H1 (cell line): Measurements from ENCODE around the gene ELFN2. TPM values are rescaled to one million over a fixed set of nuclear protein-coding genes. Genes with fewer than 3 reads are reported as not detected.

ENCODE experiments used
- CTCF ChIA-PET: fragments of 300-600 bp; sonication (Branson Sonifier 250); formaldehyde crosslinking; loops from one replicate; lab custom pipeline; 2021; ENCODE audit not compliant: partially characterized antibody; lab: Charles Lee
- POLR2A ChIA-PET: fragments of 300-600 bp; sonication (Branson Sonifier 250); formaldehyde crosslinking; loops from one replicate; lab custom pipeline; 2021; ENCODE audit warnings: inconsistent platforms; ENCODE audit not compliant: partially characterized antibody; lab: Charles Lee
- DNase-seq, 2 experiments: peaks; one replicate each; pipeline versions ENCODE4 v3.0.0 to v3.0.0-alpha.2; 2010 to 2022; ENCODE audit warnings: low spot score in 2 of 2, low read depth in 1 of 2, mixed read lengths in 1 of 2
- FAIRE-seq: peaks from 2 replicates; lab custom pipeline; 2011; peaks lifted over from hg19 to GRCh38; lab: Jason Lieb, UNC
- H2AFZ ChIP-seq: 2 replicates; pipeline ENCODE4 v1.8.1; 2012; ENCODE audit warnings: low read length, inconsistent platforms
- H2AK5ac ChIP-seq: 2 replicates; pipeline ENCODE4 v1.6.1; 2013; ENCODE audit warnings: low read depth, low read length
- H2BK120ac ChIP-seq: replicated peaks from 2 replicates; pipeline ENCODE3; 2013; ENCODE audit warnings: low read depth, low read length, inconsistent platforms
- H2BK12ac ChIP-seq: 2 replicates; pipeline ENCODE4 v1.6.1; 2013; ENCODE audit warnings: low read depth, low read length
- H2BK15ac ChIP-seq: 2 replicates; pipeline ENCODE4 v1.6.1; 2013; ENCODE audit warnings: low read length
- H2BK20ac ChIP-seq: 2 replicates; pipeline ENCODE4 v1.6.1; 2013; ENCODE audit warnings: low read length
- H2BK5ac ChIP-seq: 2 replicates; pipeline ENCODE4 v1.6.1; 2013; ENCODE audit warnings: low read depth, low read length
- H3K14ac ChIP-seq: 2 replicates; pipeline ENCODE4 v1.6.1; 2013; ENCODE audit warnings: inconsistent platforms; ENCODE audit not compliant: insufficient read length
- H3K18ac ChIP-seq: 2 replicates; pipeline ENCODE4 v1.6.1; 2013; ENCODE audit warnings: low read length; ENCODE audit errors: extremely low read depth
- H3K23ac ChIP-seq: 2 replicates; pipeline ENCODE4 v1.6.1; 2013; ENCODE audit warnings: inconsistent platforms; ENCODE audit not compliant: insufficient read length
- H3K23me2 ChIP-seq: 2 replicates; pipeline ENCODE4 v1.6.1; 2013; ENCODE audit warnings: low read depth, low read length
- H3K27ac ChIP-seq: 2 replicates; pipeline ENCODE4 v1.6.1; 2011; ENCODE audit warnings: low read depth, low read length, inconsistent platforms
- H3K27me3 ChIP-seq, 4 experiments: replicated peaks in 1 of 4; 1 replicate in 1 of 4; 2 replicates in 3 of 4; pipeline versions ENCODE4 v1.6.1 to v1.8.1; 2011 to 2013; ENCODE audit warnings: low read length in 3 of 4, mild to moderate bottlenecking in 3 of 4, inconsistent platforms in 2 of 4, mixed read lengths in 2 of 4, moderate library complexity in 1 of 4; ENCODE audit not compliant: control insufficient read depth in 3 of 4, insufficient read depth in 3 of 4; ENCODE audit errors: extremely low read depth in 1 of 4
- H3K36me3 ChIP-seq, 4 experiments: 2 replicates each; pipeline versions ENCODE4 v1.6.1 to v1.8.1; 2011 to 2013; ENCODE audit warnings: mild to moderate bottlenecking in 4 of 4, low read length in 3 of 4, moderate library complexity in 2 of 4, control low read depth in 1 of 4, inconsistent platforms in 1 of 4; ENCODE audit not compliant: insufficient read depth in 4 of 4, control insufficient read depth in 2 of 4
- H3K4ac ChIP-seq: replicated peaks from 2 replicates; pipeline ENCODE3; 2013; ENCODE audit warnings: low read length, low read depth, mixed read lengths, inconsistent platforms; ENCODE audit not compliant: insufficient read length
- H3K4me1 ChIP-seq, 4 experiments: replicated peaks in 1 of 4; 1 replicate in 1 of 4; 2 replicates in 3 of 4; pipeline versions ENCODE4 v1.6.1 to v1.8.1; 2011 to 2013; ENCODE audit warnings: low read length in 3 of 4, inconsistent platforms in 2 of 4, mixed read lengths in 1 of 4; ENCODE audit not compliant: insufficient read depth in 4 of 4, control insufficient read depth in 3 of 4
- H3K4me2 ChIP-seq, 2 experiments: 2 replicates each; pipeline versions ENCODE4 v1.6.1 to v1.8.1; 2011 to 2013; ENCODE audit warnings: low read depth in 2 of 2, low read length in 2 of 2, control low read depth in 1 of 2, inconsistent platforms in 1 of 2, mild to moderate bottlenecking in 1 of 2; ENCODE audit not compliant: insufficient read depth in 1 of 2
- H3K4me3 ChIP-seq, 4 experiments: fragments of 200-600, 300-600 bp in 1 of 4; sonication (generic), shearing (Covaris generic), sonication (Bioruptor Twin) in 1 of 4; 2 replicates each; pipeline versions ENCODE4 v1.5.1 to v1.8.1; 2011 to 2016; ENCODE audit warnings: low read length in 4 of 4, low read depth in 3 of 4, control low read depth in 2 of 4, inconsistent platforms in 2 of 4, mild to moderate bottlenecking in 2 of 4, mixed read lengths in 1 of 4, moderate library complexity in 1 of 4; ENCODE audit not compliant: insufficient read depth in 2 of 4; ENCODE audit errors: extremely low read depth in 1 of 4
- H3K56ac ChIP-seq: replicated peaks from 2 replicates; pipeline ENCODE3; 2013; ENCODE audit warnings: low read depth, mild to moderate bottlenecking, mixed read lengths, low read length, inconsistent platforms; ENCODE audit not compliant: insufficient read length
- H3K79me1 ChIP-seq: 2 replicates; pipeline ENCODE4 v1.6.1; 2013; ENCODE audit warnings: low read depth, low read length, control low read depth
- H3K79me2 ChIP-seq, 2 experiments: 2 replicates each; pipeline versions ENCODE4 v1.6.1 to v1.8.1; 2012 to 2013; ENCODE audit warnings: low read length in 2 of 2, mild to moderate bottlenecking in 2 of 2, inconsistent platforms in 1 of 2; ENCODE audit not compliant: insufficient read depth in 2 of 2, control insufficient read depth in 1 of 2
- H3K9ac ChIP-seq, 4 experiments: replicated peaks in 1 of 4; 1 replicate in 1 of 4; 2 replicates in 3 of 4; pipeline versions ENCODE4 v1.6.1 to v1.8.1; 2011 to 2013; ENCODE audit warnings: low read depth in 3 of 4, low read length in 3 of 4, control low read depth in 2 of 4, mild to moderate bottlenecking in 2 of 4, moderate library complexity in 2 of 4, inconsistent platforms in 1 of 4; ENCODE audit errors: extremely low read depth in 1 of 4
- H3K9me3 ChIP-seq, 2 experiments: 2 replicates each; pipeline versions ENCODE4 v1.6.1 to v1.8.1; 2012 to 2013; ENCODE audit warnings: mild to moderate bottlenecking in 2 of 2, moderate library complexity in 2 of 2, control low read depth in 1 of 2, inconsistent platforms in 1 of 2, low read depth in 1 of 2, low read length in 1 of 2, mixed read lengths in 1 of 2; ENCODE audit not compliant: insufficient read depth in 2 of 2
- H4K20me1 ChIP-seq, 2 experiments: replicated peaks in 1 of 2; 2 replicates each; pipeline versions ENCODE3 to v1.8.1; 2011 to 2013; ENCODE audit warnings: inconsistent platforms in 2 of 2, low read length in 2 of 2, mild to moderate bottlenecking in 1 of 2; ENCODE audit not compliant: insufficient read depth in 2 of 2, control insufficient read depth in 1 of 2
- H4K5ac ChIP-seq: 2 replicates; pipeline ENCODE4 v1.6.1; 2013; ENCODE audit warnings: low read length, low read depth, mixed read lengths, inconsistent platforms; ENCODE audit not compliant: insufficient read length
- H4K8ac ChIP-seq: 2 replicates; pipeline ENCODE4 v1.8.0; 2013; ENCODE audit warnings: mild to moderate bottlenecking, moderate library complexity, low read length, inconsistent platforms; ENCODE audit not compliant: insufficient read depth; ENCODE audit errors: extremely low read depth
- H4K91ac ChIP-seq: replicated peaks from 2 replicates; pipeline ENCODE3; 2013; ENCODE audit warnings: low read length, mixed read lengths, inconsistent platforms; ENCODE audit not compliant: insufficient read length
- SIN3A ChIP-seq, 2 experiments: IDR thresholded peaks in 1 of 2; conservative IDR thresholded peaks in 1 of 2; 2 replicates each; pipeline ENCODE4 v1.6.1; 2011 to 2012; ENCODE audit warnings: low read length in 2 of 2, improper control_type of control experiment in 1 of 2, low read depth in 1 of 2, mild to moderate bottlenecking in 1 of 2
- WGBS, 2 experiments: shearing (Covaris generic) in 1 of 2; methylation state at CpG; one replicate each; pipeline versions ENCODE4 v1.1.6 to v1.1.7; 2013 to 2015; ENCODE audit warnings: low lambda C conversion rate in 2 of 2, mixed read lengths in 2 of 2, inconsistent platforms in 1 of 2, low coverage in 1 of 2, missing lambda C conversion rate in 1 of 2; ENCODE audit not compliant: insufficient replicate concordance in 2 of 2, insufficient coverage in 1 of 2, insufficient read length in 1 of 2; ENCODE audit errors: extremely low coverage in 1 of 2, missing lambda C conversion rate in 1 of 2; 5-methylcytosine and 5-hydroxymethylcytosine counted together
- polyA plus RNA-seq, 7 experiments: library from polyadenylated mRNA; depleted of rRNA in 3 of 7; stranded (reverse) in 5 of 7; unstranded in 2 of 7; fragments of >200 nt in 5 of 7; fragments of 200-250 nt in 2 of 7; gene quantifications; 1 replicate in 5 of 7; 2 replicates in 1 of 7; 4 replicates in 1 of 7; pipeline versions ENCODE4 v1.2.1 to v1.2.3, GENCODE V29; 2011 to 2013; ENCODE audit warnings: missing spikeins in 2 of 7, mixed read lengths in 2 of 7
- total RNA-seq: library from RNA; stranded (reverse); fragmentation: NEBNext Ultra II Directional; extraction: Animal tissue kit (Norgen Biotek cat#: 25700); gene quantifications from 2 replicates; pipeline ENCODE4 v1.2.1, GENCODE V29; 2021
- TF ChIP-seq, protein P1 (sequence below): IDR thresholded peaks from 2 replicates; pipeline ENCODE4 v1.6.1; 2012; ENCODE audit warnings: inconsistent platforms

ELFN2 gene
- total and polyA plus RNA-seq, 2 of the 8 experiments (the other 6 are each of a cell fraction or from before 2014, with no cell fraction given), result 0.63 to 0.88 TPM

GRCh38 chr22:37462983-37463382 is 35.7 kb upstream of the ELFN2 start:
- no peaks in the 10 kb centered on the region; a peak in 1 of 4 replicates for H3K79me2 ChIP-seq
- H2BK5ac ChIP-seq, result no peak overlapping the region
- H2BK12ac ChIP-seq, result no peak overlapping the region
- H3K4me2 ChIP-seq, result no peak overlapping the region
- H3K23me2 ChIP-seq, result no peaks in the 10 kb centered on the region; the same call in 1 of the 2 replicates
- H3K9me3 ChIP-seq, result no peaks in the 10 kb centered on the region
- no peak overlapping the region for H2BK20ac ChIP-seq
- H3K27me3 ChIP-seq, result no peaks in the 10 kb centered on the region
- H3K9ac ChIP-seq, result no peak overlapping the region
- FAIRE-seq (peak; percentile 52), DNase-seq (peak in 1 of 2 experiments; percentile 81)
- no peaks in the 10 kb centered on the region for H3K79me1 ChIP-seq
- no peak overlapping the region for H4K91ac ChIP-seq
- TF ChIP-seq, protein P1, sequence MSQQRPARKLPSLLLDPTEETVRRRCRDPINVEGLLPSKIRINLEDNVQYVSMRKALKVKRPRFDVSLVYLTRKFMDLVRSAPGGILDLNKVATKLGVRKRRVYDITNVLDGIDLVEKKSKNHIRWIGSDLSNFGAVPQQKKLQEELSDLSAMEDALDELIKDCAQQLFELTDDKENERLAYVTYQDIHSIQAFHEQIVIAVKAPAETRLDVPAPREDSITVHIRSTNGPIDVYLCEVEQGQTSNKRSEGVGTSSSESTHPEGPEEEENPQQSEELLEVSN, result no peak
- peak; percentile 26 to 70; a peak in 1 of 4 replicates for TF ChIP-seq SIN3A (conservative IDR thresholded peaks at IDR 0.05 in 1 of 2, IDR thresholded peaks at IDR 0.05 in 1 of 2; ENCODE audit: low read depth in 1 of 2, low read length in 2 of 2)
- H3K56ac ChIP-seq, result no peak overlapping the region
- WGBS, 2 experiments, result 30% methylated on average over 5 of the region's 5 CpGs; no CpG with 5 or more reads in 1 of the 2 experiments
- no peaks in the 10 kb centered on the region for H3K36me3 ChIP-seq
- no peaks in the 10 kb centered on the region; a peak in 2 of 7 replicates for H3K4me1 ChIP-seq
- no peak overlapping the region for H2BK120ac ChIP-seq
- no peak overlapping the region for H3K4ac ChIP-seq
- no peak overlapping the region for H4K8ac ChIP-seq
- no peak overlapping the region for H2AFZ ChIP-seq
- peaks cover 0 to 2% of the 10 kb centered on the region in 2 experiments for H4K20me1 ChIP-seq
- no peak overlapping the region for H2AK5ac ChIP-seq
- no peak overlapping the region for H3K4me3 ChIP-seq
- no peak overlapping the region for H3K23ac ChIP-seq
- H3K27ac ChIP-seq, result no peak overlapping the region
- no peak overlapping the region for H3K14ac ChIP-seq
- CTCF ChIA-PET, result interaction anchor here (0.6 to 2.2 kb wide), 13 partner anchors 10 to 204 kb away, joined by 3 to 24 read pairs (median 3); partner anchors contain the start of gene ELFN2
- POLR2A ChIA-PET, result interaction anchor here (1.9 kb wide), 1 partner anchor 9 kb away, joined by 4 read pairs; no protein-coding TSS in a partner anchor
- H4K5ac ChIP-seq, result no peak overlapping the region
- no peak overlapping the region for H2BK15ac ChIP-seq
- no peak overlapping the region for H3K18ac ChIP-seq
